Liver (tissue), 9 donors: ENCODE data around the gene DNA2. TPM values are rescaled to one million over a fixed set of nuclear protein-coding genes. Genes with fewer than 3 reads are reported as not detected.

Experiments
- DNase-seq: peaks from one replicate; pipeline ENCODE4 v3.0.0-alpha.2; 2017; ENCODE audit warnings: low spot score
- H3K27ac ChIP-seq, 2 donors: one replicate each; pipeline ENCODE4 v1.7.0; 2013; ENCODE audit warnings: inconsistent platforms in 2 of 2, low read length in 2 of 2, control low read depth in 1 of 2, low read depth in 1 of 2, mild to moderate bottlenecking in 1 of 2
- H3K27me3 ChIP-seq, 4 donors: one replicate each; pipeline versions ENCODE4 v1.6.1 to v1.7.0; 2013; ENCODE audit warnings: low read length in 3 of 4, inconsistent platforms in 1 of 4, mild to moderate bottlenecking in 1 of 4, moderate library complexity in 1 of 4; ENCODE audit not compliant: control insufficient read depth in 4 of 4, insufficient read depth in 4 of 4
- H3K36me3 ChIP-seq, 4 donors: one replicate each; pipeline versions ENCODE4 v1.6.1 to v1.7.0; 2013; ENCODE audit warnings: low read length in 3 of 4, mild to moderate bottlenecking in 3 of 4, low read depth in 1 of 4, moderate library complexity in 1 of 4; ENCODE audit not compliant: control insufficient read depth in 4 of 4, insufficient read depth in 3 of 4
- H3K4me1 ChIP-seq, 4 donors: one replicate each; pipeline versions ENCODE4 v1.6.1 to v1.7.0; 2013; ENCODE audit warnings: low read length in 3 of 4, mild to moderate bottlenecking in 3 of 4, moderate library complexity in 1 of 4; ENCODE audit not compliant: control insufficient read depth in 4 of 4, insufficient read depth in 4 of 4
- H3K4me3 ChIP-seq, 3 donors: one replicate each; pipeline versions ENCODE4 v1.6.1 to v1.7.0; 2013; ENCODE audit warnings: low read length in 3 of 3, control low read depth in 1 of 3, low read depth in 1 of 3, mild to moderate bottlenecking in 1 of 3
- H3K9ac ChIP-seq, 2 donors: one replicate each; pipeline ENCODE4 v1.7.0; 2013; ENCODE audit warnings: low read length in 2 of 2, mild to moderate bottlenecking in 2 of 2, moderate library complexity in 2 of 2, control low read depth in 1 of 2, low read depth in 1 of 2
- H3K9me3 ChIP-seq, 4 donors: one replicate each; pipeline versions ENCODE4 v1.6.1 to v1.7.0; 2013; ENCODE audit warnings: low read length in 3 of 4; ENCODE audit not compliant: control insufficient read depth in 4 of 4
- ATF3 ChIP-seq: IDR thresholded peaks from 2 replicates; pipeline ENCODE4 v1.6.1; 2016; ENCODE audit warnings: antibody characterized with exemption
- FOXA1 ChIP-seq: IDR thresholded peaks from 2 replicates; pipeline ENCODE4 v1.6.1; 2016; ENCODE audit warnings: antibody characterized with exemption
- FOXA2 ChIP-seq: IDR thresholded peaks from 2 replicates; pipeline ENCODE4 v1.6.1; 2016; ENCODE audit warnings: antibody characterized with exemption
- GABPA ChIP-seq, 2 donors: IDR thresholded peaks in 1 of 2; conservative IDR thresholded peaks in 1 of 2; 2 replicates each; pipeline ENCODE4 v1.6.1; 2016; ENCODE audit warnings: antibody characterized with exemption in 2 of 2, mild to moderate bottlenecking in 1 of 2, moderate library complexity in 1 of 2
- HNF4A ChIP-seq, 2 donors: conservative IDR thresholded peaks; 2 replicates each; pipeline ENCODE4 v1.6.1; 2016; ENCODE audit warnings: antibody characterized with exemption in 2 of 2, mild to moderate bottlenecking in 2 of 2
- HNF4G ChIP-seq: IDR thresholded peaks from 2 replicates; pipeline ENCODE4 v1.6.1; 2016; ENCODE audit warnings: antibody characterized with exemption
- JUND ChIP-seq, 2 donors: IDR thresholded peaks; 2 replicates each; pipeline ENCODE4 v1.6.1; 2016; ENCODE audit warnings: antibody characterized with exemption in 2 of 2
- MAX ChIP-seq: IDR thresholded peaks from 2 replicates; pipeline ENCODE4 v1.6.1; 2016; ENCODE audit warnings: antibody characterized with exemption
- NR2F2 ChIP-seq: IDR thresholded peaks from 2 replicates; pipeline ENCODE4 v1.6.1; 2016; ENCODE audit warnings: antibody characterized with exemption
- RAD21 ChIP-seq, 2 donors: IDR thresholded peaks; 2 replicates each; pipeline ENCODE4 v1.6.1; 2016; ENCODE audit warnings: antibody characterized with exemption in 2 of 2, mild to moderate bottlenecking in 2 of 2
- RXRA ChIP-seq, 2 donors: IDR thresholded peaks; 2 replicates each; pipeline ENCODE4 v1.6.1; 2017 to 2018; ENCODE audit warnings: antibody characterized with exemption in 2 of 2, mild to moderate bottlenecking in 1 of 2
- SP1 ChIP-seq: IDR thresholded peaks from 2 replicates; pipeline ENCODE4 v1.6.1; 2018; ENCODE audit warnings: antibody characterized with exemption, mild to moderate bottlenecking
- TAF1 ChIP-seq: conservative IDR thresholded peaks from 2 replicates; pipeline ENCODE4 v1.6.1; 2016; ENCODE audit warnings: antibody characterized with exemption, mild to moderate bottlenecking
- YY1 ChIP-seq: IDR thresholded peaks from 2 replicates; pipeline ENCODE4 v1.6.1; 2016; ENCODE audit warnings: antibody characterized with exemption, mild to moderate bottlenecking
- ZBTB33 ChIP-seq: IDR thresholded peaks from 2 replicates; pipeline ENCODE4 v1.6.1; 2016; ENCODE audit warnings: antibody characterized with exemption
- WGBS: extraction: QIAGEN DNeasy Blood & Tissue Kit; methylation state at CpG from one replicate; pipeline ENCODE4 v1.1.7; 2013; 5-methylcytosine and 5-hydroxymethylcytosine counted together
- polyA plus RNA-seq, 2 donors: library from polyadenylated mRNA; stranded (reverse) in 1 of 2; unstranded in 1 of 2; fragments of 200-250 nt in 1 of 2; fragments of >200 nt in 1 of 2; fragmentation: Nextera tagmentation in 1 of 2; extraction: Ambion mirVana in 1 of 2; gene quantifications; one replicate each; pipeline versions ENCODE4 v1.2.1 to v1.2.3, GENCODE V29; 2013 to 2015
- total RNA-seq, 2 donors: library from RNA; depleted of rRNA; stranded (reverse); fragments of >200 nt; gene quantifications; one replicate each; pipeline ENCODE4 v1.2.3, GENCODE V29; 2014
- TF ChIP-seq, protein P1 (sequence below): IDR thresholded peaks from 2 replicates; pipeline ENCODE4 v1.6.1; 2016; ENCODE audit warnings: antibody characterized with exemption, mild to moderate bottlenecking
- TF ChIP-seq, protein P2 (sequence below): fragments of 150-350 bp; IDR thresholded peaks from 2 replicates; pipeline ENCODE4 v1.5.1; 2017; ENCODE audit warnings: improper control_type of control experiment, low read depth, low read length; ENCODE audit not compliant: missing input control
- donor health status: healthy.
- donor health status: healthy.
- donor health status: healthy.
- donor health status: healthy.
- donor health status: healthy.

Gene DNA2
- total and polyA plus RNA-seq, 4 donors: 0.50 to 17.5 (median 4.3) TPM

- WGBS: 3% methylated on average over 14 of the region's 14 CpGs
- Histone ChIP-seq H3K27ac (no peak overlapping the region), H3K4me3 (peak overlapping the region; percentile 79 to 91 (median 85)), H3K36me3 (no peaks in the 10 kb centered on the region), H3K4me1 (peaks cover 0 to 12% (median 9%) of the 10 kb centered on the region in 4 donors), H3K9me3 (no peaks in the 10 kb centered on the region), H3K27me3 (no peaks in the 10 kb centered on the region), H3K9ac (no peak overlapping the region)
- TF ChIP-seq ZBTB33: no peak
- TF ChIP-seq ATF3: no peak
- TF ChIP-seq, protein P1, sequence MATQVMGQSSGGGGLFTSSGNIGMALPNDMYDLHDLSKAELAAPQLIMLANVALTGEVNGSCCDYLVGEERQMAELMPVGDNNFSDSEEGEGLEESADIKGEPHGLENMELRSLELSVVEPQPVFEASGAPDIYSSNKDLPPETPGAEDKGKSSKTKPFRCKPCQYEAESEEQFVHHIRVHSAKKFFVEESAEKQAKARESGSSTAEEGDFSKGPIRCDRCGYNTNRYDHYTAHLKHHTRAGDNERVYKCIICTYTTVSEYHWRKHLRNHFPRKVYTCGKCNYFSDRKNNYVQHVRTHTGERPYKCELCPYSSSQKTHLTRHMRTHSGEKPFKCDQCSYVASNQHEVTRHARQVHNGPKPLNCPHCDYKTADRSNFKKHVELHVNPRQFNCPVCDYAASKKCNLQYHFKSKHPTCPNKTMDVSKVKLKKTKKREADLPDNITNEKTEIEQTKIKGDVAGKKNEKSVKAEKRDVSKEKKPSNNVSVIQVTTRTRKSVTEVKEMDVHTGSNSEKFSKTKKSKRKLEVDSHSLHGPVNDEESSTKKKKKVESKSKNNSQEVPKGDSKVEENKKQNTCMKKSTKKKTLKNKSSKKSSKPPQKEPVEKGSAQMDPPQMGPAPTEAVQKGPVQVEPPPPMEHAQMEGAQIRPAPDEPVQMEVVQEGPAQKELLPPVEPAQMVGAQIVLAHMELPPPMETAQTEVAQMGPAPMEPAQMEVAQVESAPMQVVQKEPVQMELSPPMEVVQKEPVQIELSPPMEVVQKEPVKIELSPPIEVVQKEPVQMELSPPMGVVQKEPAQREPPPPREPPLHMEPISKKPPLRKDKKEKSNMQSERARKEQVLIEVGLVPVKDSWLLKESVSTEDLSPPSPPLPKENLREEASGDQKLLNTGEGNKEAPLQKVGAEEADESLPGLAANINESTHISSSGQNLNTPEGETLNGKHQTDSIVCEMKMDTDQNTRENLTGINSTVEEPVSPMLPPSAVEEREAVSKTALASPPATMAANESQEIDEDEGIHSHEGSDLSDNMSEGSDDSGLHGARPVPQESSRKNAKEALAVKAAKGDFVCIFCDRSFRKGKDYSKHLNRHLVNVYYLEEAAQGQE: no peak
- TF ChIP-seq NR2F2: no peak
- TF ChIP-seq YY1: no peak
- no peak for TF ChIP-seq HNF4G
- no peak for TF ChIP-seq MAX
- TF ChIP-seq FOXA1: no peak
- TF ChIP-seq RXRA (IDR thresholded peaks at IDR 0.05): no peak
- TF ChIP-seq HNF4A (conservative IDR thresholded peaks at IDR 0.05): no peak
- TF ChIP-seq TAF1: no peak
- no peak for TF ChIP-seq RAD21 (IDR thresholded peaks at IDR 0.05)
- TF ChIP-seq GABPA (IDR thresholded peaks at IDR 0.05 in 1 of 2, conservative IDR thresholded peaks at IDR 0.05 in 1 of 2): no peak
- TF ChIP-seq FOXA2: no peak
- TF ChIP-seq, protein P2, sequence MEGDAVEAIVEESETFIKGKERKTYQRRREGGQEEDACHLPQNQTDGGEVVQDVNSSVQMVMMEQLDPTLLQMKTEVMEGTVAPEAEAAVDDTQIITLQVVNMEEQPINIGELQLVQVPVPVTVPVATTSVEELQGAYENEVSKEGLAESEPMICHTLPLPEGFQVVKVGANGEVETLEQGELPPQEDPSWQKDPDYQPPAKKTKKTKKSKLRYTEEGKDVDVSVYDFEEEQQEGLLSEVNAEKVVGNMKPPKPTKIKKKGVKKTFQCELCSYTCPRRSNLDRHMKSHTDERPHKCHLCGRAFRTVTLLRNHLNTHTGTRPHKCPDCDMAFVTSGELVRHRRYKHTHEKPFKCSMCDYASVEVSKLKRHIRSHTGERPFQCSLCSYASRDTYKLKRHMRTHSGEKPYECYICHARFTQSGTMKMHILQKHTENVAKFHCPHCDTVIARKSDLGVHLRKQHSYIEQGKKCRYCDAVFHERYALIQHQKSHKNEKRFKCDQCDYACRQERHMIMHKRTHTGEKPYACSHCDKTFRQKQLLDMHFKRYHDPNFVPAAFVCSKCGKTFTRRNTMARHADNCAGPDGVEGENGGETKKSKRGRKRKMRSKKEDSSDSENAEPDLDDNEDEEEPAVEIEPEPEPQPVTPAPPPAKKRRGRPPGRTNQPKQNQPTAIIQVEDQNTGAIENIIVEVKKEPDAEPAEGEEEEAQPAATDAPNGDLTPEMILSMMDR: no peak
- DNase-seq: no peak
Observed at GRCh38 chr10:68471063-68471585, 649 bp downstream of the DNA2 start.

DNA sequence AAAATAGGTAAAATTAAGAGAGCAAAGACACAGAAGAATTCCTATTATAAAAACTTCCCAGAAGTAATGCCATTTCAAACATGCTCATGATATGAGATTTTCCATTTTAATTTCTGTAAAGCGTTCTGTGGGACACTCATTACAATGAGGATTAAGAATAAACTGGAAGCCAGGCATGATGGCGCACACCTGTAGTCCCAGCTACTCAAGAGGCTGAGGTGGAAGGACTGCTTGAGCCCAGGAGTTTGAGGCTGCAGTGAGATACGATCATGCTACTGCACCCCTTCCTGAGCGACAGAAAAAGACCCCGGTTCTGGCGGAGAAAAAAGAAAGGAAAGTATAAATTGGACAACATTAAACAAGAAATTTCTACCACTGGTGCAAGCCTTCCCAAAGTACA lies 1.5 kb downstream of the DNA2 start:
- H3K4me3 ChIP-seq: no peak overlapping the region
- no peak for DNase-seq
- H3K4me1 ChIP-seq: peaks cover 0 to 12% (median 9%) of the 10 kb centered on the region in 4 donors
- no peaks in the 10 kb centered on the region for H3K9me3 ChIP-seq
- H3K27ac ChIP-seq: no peak overlapping the region
- no peak overlapping the region for H3K9ac ChIP-seq
- H3K27me3 ChIP-seq: no peaks in the 10 kb centered on the region
- 80% methylated on average over 6 of the region's 6 CpGs for WGBS
- no peaks in the 10 kb centered on the region for H3K36me3 ChIP-seq
- TF ChIP-seq ZBTB33: no peak
- TF ChIP-seq RXRA (IDR thresholded peaks at IDR 0.05): no peak
- no peak for TF ChIP-seq FOXA1
- TF ChIP-seq SP1: no peak
- no peak for TF ChIP-seq GABPA (IDR thresholded peaks at IDR 0.05 in 1 of 2, conservative IDR thresholded peaks at IDR 0.05 in 1 of 2)
- no peak for TF ChIP-seq ATF3
- TF ChIP-seq, protein P2: no peak
- TF ChIP-seq HNF4A (conservative IDR thresholded peaks at IDR 0.05): no peak
- TF ChIP-seq HNF4G: no peak
- TF ChIP-seq FOXA2: no peak
- no peak for TF ChIP-seq NR2F2
- TF ChIP-seq TAF1: no peak
- TF ChIP-seq JUND (IDR thresholded peaks at IDR 0.05): no peak
- TF ChIP-seq MAX: no peak
